GM18511 (cell line): ENCODE data around the gene TBC1D19.
"Not testable (repeated sequence)": the region's sequence is repeated elsewhere in the genome, so short reads cannot be mapped to it uniquely, and the experiment has no call there.

Source experiments
- ATAC-seq: cut with Tn5 transposase; IDR thresholded peaks from one replicate; pipeline ENCODE4 v1.9.1; 2021; ENCODE audit warnings: mild to moderate bottlenecking, moderate library complexity; ENCODE audit not compliant: unreplicated experiment

The TBC1D19 gene

DNA sequence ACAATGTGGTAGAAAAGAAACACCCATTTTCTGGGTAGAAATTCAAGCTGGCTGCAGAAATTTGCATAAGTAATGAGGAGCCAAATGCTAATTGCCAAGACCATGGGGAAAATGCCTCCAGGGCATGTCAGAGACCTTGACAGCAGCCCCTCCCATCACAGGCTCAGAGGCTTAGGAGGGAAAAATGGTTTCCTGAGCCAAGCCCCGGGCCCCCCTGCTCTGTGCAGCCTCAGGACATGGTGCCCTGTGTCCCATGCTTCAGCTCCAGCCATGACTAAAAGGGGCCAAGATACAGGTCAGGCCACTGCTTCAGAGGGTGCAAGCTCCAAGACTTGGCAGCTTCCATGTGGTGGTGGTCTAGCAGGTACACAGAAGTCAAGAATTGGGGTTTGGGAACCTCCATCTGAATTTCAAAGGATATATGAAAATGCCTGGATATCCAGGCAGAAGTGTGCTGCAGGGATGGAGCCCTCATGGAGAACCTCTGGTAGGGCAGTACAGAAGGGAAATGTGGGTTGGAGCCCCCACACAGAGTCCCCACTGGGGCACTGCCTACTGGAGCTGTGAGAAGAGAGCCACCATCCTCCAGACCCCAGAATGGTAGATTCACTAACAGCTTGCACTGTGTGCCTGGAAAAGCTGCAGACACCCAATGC, 95.3 kb downstream of the TBC1D19 start:
- not testable (repeated sequence) for ATAC-seq

DNA sequence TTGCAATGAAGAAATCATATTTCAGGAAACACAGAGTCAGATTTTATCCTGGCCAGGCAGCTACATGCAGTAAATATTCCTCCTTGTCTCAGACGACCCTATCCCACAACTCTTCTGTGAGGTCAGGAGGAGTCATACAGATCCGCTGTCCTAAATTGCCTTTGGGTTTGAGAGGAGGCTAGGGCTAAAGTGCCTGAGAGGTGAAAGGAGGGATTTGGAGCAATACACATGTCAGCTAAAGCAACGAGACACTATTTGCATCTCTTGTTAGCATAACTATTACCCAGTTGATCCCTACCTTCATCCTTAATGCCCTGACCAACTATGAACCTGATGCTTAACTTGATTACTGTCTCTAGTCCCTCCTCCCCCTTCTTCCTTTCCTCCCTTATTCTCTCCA, 98.6 kb downstream of the TBC1D19 start:
- no peak for ATAC-seq

DNA sequence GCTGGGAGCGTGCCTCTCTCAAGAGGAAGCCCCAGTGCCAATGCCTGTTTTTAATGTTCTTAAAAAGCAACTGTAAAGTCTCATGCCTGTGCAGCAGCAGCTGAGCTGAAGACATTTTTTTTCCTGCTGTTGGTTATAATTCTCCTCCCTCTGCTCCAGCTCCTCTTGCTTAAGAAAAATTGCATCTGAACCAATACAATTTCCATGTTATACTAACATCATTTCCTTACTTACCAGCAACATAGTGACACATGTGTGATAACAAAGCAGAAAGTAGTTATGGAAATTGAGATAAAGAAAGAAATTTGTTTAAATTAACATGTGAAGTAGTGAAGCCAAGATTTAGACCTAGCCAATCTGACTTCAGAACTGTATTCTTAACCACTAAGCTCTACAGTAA, 101.4 kb downstream of the TBC1D19 start:
- ATAC-seq: no peak

DNA sequence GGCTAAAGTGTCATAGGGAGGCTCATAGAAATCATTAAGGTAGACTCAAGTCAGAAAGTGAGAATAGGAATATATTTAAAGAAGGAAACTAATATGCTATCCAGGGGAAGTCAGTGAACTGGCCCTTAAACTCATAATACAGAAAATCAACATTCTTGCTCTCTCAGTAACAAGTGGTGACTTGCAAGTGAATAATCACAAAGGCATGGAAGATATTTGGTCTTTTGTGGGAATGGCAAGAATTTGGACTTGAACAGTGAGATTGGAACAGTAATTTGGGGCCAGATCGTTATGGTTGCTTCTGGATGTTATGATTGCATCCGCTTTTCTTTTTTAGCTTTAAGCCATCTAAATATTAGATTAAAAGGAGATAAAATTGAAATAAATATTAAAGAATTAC, 103.8 kb downstream of the TBC1D19 start:
- ATAC-seq: no peak

DNA sequence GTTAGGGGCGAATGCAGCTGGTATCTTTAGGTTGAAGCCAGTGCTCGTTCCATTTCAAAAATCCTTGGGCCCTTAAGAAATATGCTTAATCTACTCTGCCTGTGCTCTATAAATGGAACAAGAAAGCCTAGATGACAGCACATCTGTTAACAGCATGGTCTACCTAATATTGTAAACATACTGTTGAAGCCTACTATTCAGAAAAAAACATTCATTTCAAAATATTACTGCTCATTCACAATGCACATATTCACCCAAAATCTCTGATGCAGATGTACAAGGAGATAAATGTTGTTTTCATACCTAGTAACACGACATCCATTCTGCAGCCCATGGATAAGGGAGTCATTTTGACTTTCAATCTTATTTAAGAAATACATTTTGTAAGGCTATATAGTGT, 106.6 kb downstream of the TBC1D19 start:
- ATAC-seq: no peak

DNA sequence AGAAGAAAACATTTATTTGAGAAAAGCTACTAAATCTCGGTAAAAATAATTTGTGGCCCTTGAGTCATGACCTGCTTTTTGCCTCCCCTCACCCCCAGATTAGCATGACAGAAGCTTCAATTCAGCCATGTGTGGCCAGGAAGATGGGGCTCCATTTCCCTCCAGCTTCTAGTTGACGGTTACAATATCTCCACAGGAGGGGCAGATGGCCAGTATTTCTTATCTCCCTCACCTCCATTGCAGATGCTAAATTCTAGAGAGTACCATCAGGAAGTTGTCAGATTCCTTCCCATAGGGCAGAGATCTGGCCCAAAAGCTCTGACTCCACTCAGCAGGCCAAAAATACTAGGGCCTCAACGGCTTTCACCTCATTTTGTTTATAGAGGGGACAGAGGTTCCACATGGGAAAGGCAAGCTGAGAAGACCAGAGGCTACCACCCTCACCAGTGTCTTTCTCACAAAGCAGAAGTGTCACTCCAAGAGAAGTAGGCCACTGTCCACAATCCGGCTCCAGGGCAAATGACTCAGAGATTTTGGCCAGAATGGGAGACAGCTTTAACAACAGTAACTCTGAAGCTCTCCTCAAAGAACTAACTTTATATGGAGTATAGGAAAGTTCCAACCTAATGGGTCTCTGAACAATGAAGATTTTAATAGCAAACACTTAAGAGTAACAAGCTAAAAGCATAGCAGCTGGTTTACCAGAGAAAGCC, 108.3 kb downstream of the TBC1D19 start:
- ATAC-seq: no peak

DNA sequence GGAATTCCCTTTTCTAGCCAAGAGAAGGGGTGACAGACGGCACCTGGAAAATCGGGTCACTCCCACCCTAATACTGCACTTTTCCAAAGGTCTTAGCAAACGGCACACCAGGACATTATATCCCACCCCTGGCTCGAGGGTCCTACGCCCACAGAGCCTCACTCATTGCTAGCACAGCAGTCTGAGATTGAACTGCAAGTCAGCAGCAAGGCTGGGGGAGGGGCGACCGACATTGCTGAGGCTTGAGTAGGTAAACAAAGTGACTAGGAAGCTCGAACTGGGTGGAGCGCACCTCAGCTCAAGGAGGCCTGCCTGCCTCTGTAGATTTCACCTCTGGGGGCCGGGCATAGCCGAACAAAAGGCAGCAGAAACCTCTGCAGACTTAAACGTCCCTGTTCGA, 110.2 kb downstream of the TBC1D19 start:
- ATAC-seq: not testable (repeated sequence)

DNA sequence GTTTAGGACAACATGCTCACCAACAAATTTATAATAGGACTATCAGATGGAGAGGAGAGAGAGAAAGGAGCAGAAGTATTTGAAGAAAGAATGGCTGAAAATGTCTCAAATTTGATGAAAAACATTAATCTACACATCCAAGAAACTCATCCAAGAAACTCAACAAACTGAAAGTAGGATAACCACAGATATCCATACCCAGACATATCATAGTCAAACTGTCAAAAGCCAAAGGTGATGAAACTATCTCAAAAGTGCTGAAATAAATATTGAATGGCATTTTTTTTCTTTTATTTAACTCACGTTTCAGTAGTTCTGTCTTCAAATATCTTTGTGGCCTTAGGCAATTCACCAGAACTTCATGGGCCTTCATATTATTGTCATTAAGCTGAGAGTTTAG, 116.2 kb downstream of the TBC1D19 start:
- ATAC-seq: no peak

DNA sequence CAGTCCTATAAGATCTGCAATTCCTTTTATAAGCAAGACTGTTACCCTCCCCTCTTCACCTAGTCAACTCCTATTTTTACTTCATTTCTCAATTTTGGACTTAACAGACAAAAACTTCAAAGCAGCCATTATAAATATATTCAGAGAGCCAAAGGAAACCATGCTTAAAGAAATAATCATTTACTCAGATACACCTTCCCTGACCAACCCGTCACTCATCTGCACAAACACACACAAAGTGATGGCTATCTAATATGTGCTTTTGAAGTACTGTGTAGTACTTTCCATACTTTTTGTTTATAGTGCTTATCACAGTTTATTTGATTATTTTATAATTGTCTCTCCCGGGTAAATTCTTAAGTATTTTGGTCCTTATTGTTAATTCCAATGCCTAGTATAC, 117.2 kb downstream of the TBC1D19 start:
- ATAC-seq: no peak

DNA sequence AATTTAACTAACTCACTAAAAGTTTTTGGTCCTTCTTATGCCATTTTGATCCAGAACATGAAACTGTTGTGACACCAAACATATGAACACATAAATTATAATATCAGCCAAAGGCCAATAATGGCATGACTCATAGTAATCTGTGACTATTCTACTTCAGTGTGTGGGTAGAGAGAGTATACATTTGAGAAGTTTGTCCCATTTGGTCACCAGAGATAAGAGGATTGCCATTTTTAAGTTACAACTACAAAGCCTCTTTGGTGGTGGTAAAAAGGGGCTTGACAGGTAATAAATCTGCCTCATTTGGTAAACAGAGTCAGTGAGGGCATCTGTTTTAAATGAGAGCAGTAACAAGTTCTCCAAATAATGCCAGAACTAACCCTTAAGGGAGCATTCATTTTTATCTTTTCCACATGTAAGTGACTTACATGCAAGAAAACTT, 117.9 kb downstream of the TBC1D19 start:
- ATAC-seq: no peak

DNA sequence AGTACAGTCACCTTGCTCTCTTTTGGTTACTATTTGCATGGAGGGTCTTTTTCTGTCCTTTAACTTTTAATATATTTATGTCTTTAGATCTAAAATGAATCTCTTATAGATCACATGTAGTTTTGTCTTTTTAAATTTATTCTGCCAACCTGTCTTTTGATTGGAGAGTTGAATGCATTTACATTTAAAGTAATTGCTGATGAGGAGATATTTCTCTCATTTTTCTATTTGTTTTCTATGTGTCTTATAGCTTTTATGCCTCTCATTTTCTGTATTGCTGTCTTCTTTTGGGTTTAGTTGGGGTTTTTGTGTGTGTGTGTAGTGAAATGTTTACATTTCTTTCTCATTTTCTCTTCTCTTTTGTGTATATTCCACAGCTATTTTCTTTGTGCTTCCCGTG, 123.5 kb downstream of the TBC1D19 start:
- no peak for ATAC-seq

DNA sequence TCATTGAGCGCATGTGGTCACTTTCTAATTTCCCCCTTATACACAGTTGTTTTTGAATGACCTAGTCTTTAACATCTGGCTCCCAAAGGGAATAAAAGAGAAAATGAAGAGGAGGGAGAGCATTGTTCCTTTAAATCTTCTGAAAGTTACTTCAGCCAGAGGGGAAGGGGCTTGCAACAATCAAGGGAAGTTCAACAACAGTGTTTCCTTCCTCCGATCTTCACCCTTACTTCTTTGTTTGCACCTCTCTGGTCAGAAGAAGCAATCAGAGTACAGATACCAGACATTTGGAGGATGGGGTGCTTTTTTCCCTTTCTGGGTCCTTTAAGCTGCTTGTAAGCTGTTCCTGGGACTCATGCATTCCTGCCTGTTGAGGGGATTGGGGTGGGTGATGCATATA, 125.4 kb downstream of the TBC1D19 start:
- ATAC-seq: no peak

DNA sequence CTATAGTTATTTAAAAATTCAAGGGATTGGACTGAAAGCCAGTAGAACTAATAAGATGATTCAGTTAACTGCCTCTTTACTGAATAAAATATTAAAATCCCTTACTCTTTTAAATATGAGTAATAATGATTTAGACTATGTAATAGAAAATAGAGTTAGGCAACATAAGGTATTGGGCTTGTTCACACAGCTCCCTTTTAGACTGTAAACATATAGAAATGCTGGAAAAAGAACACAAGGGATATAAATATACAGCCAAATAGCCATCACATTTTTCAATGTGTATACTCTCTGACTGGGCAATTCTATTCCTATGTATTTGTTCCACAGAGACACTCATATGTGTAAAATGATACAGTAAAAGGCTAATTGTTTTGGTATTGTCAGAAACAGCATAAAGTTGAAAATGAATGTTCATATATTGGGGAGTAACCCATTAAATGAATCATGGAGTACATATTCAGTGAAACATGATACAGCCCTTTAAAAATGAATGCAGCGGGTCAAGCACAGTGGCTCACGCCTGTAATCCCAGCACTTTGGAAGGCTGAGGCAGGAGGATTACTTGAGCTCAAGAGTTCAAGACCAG, 129.8 kb downstream of the TBC1D19 start:
- ATAC-seq: no peak

DNA sequence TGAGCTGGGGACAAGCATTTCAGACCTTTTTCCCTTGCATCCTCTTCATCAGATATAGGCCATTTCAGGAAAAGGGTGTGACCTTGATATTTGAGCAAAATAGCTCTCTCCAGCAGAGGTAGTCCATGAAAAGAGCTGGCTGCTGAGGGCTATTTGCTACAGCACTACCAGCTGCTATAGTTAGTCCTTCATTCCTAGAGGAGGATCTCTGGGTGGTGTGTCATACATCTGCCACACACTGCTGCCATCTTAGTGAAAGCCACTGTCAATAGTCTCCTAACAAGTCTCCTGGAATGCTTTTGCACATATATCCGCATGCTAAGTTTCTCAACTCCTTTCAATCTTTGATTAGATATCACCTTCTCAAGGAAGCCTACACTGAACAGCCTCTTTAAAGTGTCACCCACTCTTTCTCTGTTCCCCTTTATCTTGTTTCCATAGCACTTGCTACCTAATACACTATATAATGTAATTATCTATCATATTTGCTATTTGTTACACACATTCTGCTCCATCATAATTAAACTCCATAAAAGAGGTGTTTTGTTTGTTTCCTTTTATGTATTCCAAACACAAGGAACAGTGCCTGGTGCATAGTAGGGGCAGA, 131.9 kb downstream of the TBC1D19 start:
- peak; percentile 77 for ATAC-seq

DNA sequence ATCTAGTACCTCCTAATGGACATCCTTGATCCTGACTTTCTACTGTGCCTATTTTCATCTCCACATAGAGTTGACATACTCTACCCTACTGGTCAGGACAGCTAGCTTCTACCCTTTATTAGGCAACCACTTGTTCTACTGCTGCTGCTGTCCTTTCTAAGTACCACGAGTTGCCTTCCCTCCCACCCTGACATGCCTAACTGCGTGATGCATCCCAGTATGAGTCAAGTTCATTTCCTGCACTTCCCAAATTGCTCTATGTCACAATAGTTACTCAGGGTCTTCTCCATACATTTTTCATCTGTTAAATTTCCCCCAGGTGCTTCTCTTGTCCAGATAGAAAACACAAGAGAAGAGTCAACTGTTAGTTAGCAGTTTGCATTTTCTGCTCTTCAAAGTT, 133.4 kb downstream of the TBC1D19 start:
- ATAC-seq: no peak

DNA sequence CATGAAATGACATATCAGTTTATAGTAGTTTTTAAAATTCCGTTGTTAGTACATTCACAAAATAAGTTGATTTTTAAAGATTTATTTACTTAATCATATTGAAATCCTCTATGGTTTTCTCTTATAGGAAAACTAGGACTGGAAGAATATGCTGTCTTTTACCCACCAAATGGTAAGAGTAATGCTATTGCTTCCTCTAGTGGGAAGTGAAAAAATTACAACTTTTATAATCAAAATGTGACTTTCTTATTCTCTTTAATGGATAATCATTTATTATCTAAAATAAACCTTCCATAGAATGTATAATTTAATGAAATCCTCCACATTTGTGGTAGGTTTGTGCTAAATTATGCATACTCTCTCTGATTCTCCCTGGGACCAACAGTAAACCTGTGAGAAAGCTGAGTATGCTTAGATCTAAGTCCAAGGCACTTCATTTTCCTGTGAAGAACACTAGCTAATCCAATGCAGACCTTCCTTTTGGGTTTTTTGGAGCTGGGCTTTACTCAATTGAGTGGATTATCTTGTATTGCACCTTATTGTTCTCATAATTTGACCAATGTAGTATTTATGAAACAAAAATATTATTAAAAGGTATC, 136.2 kb downstream of the TBC1D19 start:
- ATAC-seq: no peak

DNA sequence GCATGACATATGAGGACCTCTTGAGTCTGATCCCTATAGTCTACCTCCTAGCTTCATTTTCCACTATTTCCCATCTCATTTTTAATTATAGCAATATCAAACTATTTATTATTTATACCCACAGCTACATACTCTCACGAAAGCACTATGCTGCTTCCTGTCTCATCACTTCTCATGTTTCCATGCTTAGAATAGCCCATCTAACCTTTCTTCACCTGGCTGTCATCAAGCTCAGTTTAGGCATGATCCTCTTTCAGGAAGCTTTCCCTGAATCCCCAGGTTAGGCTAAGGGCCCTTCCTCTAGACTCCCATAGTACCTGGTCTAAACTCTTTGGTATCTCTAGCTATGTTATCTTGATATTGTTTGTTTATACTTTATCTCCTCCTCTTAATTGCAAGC, 137.8 kb downstream of the TBC1D19 start:
- no peak for ATAC-seq

DNA sequence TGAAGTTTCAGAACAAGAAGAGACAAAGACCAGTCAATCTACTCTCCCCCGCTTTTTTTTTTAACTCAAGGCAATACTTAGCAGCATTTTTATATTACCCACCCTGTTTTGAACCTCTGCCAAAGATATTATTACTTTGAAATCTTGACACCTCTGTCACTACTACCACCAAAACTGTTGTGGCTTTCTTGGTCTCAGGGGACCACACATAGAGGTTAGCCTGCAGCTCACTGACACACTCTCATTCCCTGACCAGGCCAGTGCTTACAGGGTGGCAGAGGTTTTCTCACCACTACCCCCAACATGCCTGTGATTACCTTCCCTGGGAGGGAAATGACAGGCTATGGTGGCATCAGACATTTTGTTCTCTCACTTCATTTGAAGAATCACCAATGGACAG, 139.3 kb downstream of the TBC1D19 start:
- peak; percentile 99 for ATAC-seq

DNA sequence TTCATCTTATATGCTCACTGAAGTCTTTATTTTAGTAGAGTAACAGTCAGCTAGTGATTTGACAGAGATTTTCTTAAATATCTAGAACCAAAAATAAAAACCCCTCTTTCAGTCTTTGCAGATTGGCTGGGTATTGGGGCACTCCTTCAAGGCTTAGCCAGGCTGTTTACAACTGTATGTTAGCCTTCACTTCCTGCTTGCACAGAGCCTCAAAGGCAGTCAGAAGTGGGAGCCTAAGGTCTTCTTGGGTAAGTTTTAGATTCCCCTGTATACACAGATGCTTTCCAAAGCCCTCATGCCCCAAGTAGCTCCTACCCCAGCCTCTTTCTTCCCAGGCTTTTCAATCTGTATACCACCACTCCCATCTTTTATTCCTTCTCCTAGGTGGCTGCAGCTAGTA, 140.7 kb downstream of the TBC1D19 start:
- no peak for ATAC-seq

DNA sequence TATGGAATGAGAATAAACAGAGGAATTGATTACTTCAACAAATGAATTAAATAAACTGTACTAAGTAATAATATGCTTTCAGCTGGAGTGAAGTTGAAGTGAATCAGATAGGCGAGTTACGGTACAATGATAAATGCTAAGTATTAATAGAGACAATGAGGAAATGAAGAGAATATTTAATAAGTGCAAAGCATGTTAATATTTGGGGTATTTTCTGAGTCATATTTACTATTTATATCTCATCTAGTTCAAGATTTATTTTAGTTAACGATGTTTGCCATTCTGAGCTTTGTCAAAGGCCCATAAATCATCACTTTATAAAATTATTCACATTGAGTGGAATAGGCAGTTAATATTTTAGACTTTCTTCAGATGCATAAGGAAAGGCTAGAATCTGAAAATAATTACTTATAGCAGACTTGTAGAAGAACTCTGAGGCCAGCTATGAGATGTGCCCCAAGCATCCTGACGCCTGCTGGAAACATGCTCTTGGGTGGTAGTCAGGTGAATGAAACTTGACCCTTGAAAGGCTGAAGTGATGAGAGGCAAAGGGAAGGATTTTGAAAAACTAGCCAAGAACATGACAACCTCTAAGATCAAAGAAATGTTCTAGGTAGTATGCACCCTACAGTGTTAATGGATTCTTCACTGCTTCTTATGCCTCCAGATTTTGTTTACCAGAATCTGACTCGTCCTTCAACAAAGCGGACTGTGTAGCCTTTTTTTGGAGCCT, 142.9 kb downstream of the TBC1D19 start:
- ATAC-seq: no peak

DNA sequence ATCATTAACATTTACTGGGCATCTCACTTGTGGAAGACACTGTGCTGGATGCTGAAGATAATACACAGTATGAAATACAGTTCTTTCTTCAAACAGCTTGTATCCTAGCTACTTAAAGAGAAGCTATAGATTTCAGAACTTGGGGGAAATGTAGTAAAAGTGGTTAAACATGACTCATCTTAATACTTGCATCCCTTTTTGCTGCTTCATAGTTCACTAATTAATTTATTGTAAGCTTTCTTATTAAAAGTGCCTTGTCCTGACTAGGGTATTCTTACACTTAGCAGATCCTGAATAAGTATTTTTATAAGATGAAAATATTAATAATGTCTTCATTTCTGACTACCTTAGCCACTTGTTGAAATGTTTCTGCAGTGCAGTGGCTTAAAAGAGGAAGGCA, 144.0 kb downstream of the TBC1D19 start:
- ATAC-seq: no peak
